ENCODE results near the gene RNF157. TPM values are rescaled to one million over a fixed set of nuclear protein-coding genes. Genes with fewer than 3 reads are reported as not detected.

RNF157 gene
- total and polyA plus RNA-seq, 12 donors: 2.3 to 6.1 (median 4.5) TPM

GRCh38 chr17:76104896-76105231 is 135.4 kb downstream of the RNF157 start:
- Histone ChIP-seq H3K36me3 (replicated peaks in 1 of 2) (peaks cover 0 to 22% of the 10 kb centered on the region in 2 donors), H3K4me3 (no peak overlapping the region), H3K4me1 (replicated peaks in 1 of 2) (peaks cover 13 to 15% of the 10 kb centered on the region in 2 donors), H3K9me3 (replicated peaks in 1 of 3) (no peaks in the 10 kb centered on the region), H3K27me3 (no peaks in the 10 kb centered on the region), H3K27ac (no peak overlapping the region)
- DNase-seq: no peak
- TF ChIP-seq CTCF (IDR thresholded peaks at IDR 0.05): no peak
- TF ChIP-seq POLR2A (IDR thresholded peaks at IDR 0.05): no peak
- intact Hi-C loops (cut with DNase I): no loop called here
- WGBS, 4 donors: 67 to 88% (median 76%) methylated on average over 5 of the region's 5 CpGs

- peaks cover 0 to 28% of the 10 kb centered on the region in 2 donors for H3K36me3 ChIP-seq (replicated peaks in 1 of 2)
- peak overlapping the region in 2 of 4 donors; percentile 69 to 78 for H3K4me3 ChIP-seq
- H3K9me3 ChIP-seq (replicated peaks in 1 of 3): no peaks in the 10 kb centered on the region
- no peaks in the 10 kb centered on the region for H3K27me3 ChIP-seq
- peak overlapping the region in 3 of 5 donors; percentile 38 to 83 (median 72) for H3K27ac ChIP-seq
- WGBS, 4 donors: 69 to 86% (median 76%) methylated on average over 22 to 29 of the region's 29 CpGs
- intact Hi-C loops (cut with DNase I): no loop called here
- no peak for TF ChIP-seq POLR2A (IDR thresholded peaks at IDR 0.05)
- no peak for TF ChIP-seq CTCF (IDR thresholded peaks at IDR 0.05)
- no peak for DNase-seq
- H3K4me1 ChIP-seq (replicated peaks in 1 of 2): peaks cover 13 to 15% of the 10 kb centered on the region in 2 donors
Observed at GRCh38 chr17:76104140-76104895, 136.0 kb downstream of the RNF157 start.

GRCh38 chr17:76103274-76104139 is 136.8 kb downstream of the RNF157 start, which contains the start of gene EXOC7:
EXOC7 (minus strand) TSS chr17:76103787; CDS start chr17:76103692, 95 bp downstream.
- H3K27me3 ChIP-seq: no peaks in the 10 kb centered on the region
- intact Hi-C loops (cut with DNase I): no loop called here
- TF ChIP-seq POLR2A (IDR thresholded peaks at IDR 0.05): peak in 1 of 2 donors; percentile 33
- TF ChIP-seq CTCF (IDR thresholded peaks at IDR 0.05): peak in 2 of 6 experiments; percentile 12 to 26
- 0 to 7% (median 4%) methylated on average over 25 to 55 of the region's 55 CpGs for WGBS, 4 donors
- peak; percentile 87 to 94 (median 92) for DNase-seq
- H3K36me3 ChIP-seq (replicated peaks in 1 of 2): peaks cover 0 to 32% of the 10 kb centered on the region in 2 donors
- H3K4me3 ChIP-seq: peak within 1 kb of the TSS; percentile 57 to 78 (median 72)
- peaks cover 13 to 15% of the 10 kb centered on the region in 2 donors for H3K4me1 ChIP-seq (replicated peaks in 1 of 2)
- no peaks in the 10 kb centered on the region for H3K9me3 ChIP-seq (replicated peaks in 1 of 3)
- H3K27ac ChIP-seq: peak within 1 kb of the TSS in 3 of 5 donors; percentile 38 to 83 (median 72)

- 0 to 7% (median 2%) methylated on average over 2 to 4 of the region's 4 CpGs for whole genome bisulfite sequencing, 4 donors
Observed at GRCh38 chr17:76102944-76103273, 137.4 kb downstream of the RNF157 start.

More at GRCh38 chr17:76102944-76103273, 137.4 kb downstream of the RNF157 start:
- H3K27ac ChIP-seq: peak overlapping the region in 2 of 5 donors; percentile 72 to 83
- H3K27me3 ChIP-seq: no peaks in the 10 kb centered on the region
- H3K4me1 ChIP-seq (replicated peaks in 1 of 2): peaks cover 13 to 15% of the 10 kb centered on the region in 2 donors
- peaks cover 0 to 38% of the 10 kb centered on the region in 2 donors for H3K36me3 ChIP-seq (replicated peaks in 1 of 2)
- peak overlapping the region; percentile 56 to 78 (median 72) for H3K4me3 ChIP-seq
- TF ChIP-seq POLR2A (IDR thresholded peaks at IDR 0.05) (no peak), CTCF (IDR thresholded peaks at IDR 0.05) (no peak)
- no peak for DNase-seq
- H3K9me3 ChIP-seq (replicated peaks in 1 of 3): no peaks in the 10 kb centered on the region
- intact Hi-C loops (cut with DNase I): no loop called here

All from adrenal gland (tissue), 12 donors.